Measurements from ENCODE around the gene LRP1B.
A peak's percentile ranks its signal among the peaks of the same experiment; 100 is the strongest.

LRP1B gene

GRCh38 chr2:141589314-141589713, 541.5 kb downstream of the LRP1B start:
- no peak overlapping the region for H3K27ac ChIP-seq
- TF ChIP-seq, protein P1, sequence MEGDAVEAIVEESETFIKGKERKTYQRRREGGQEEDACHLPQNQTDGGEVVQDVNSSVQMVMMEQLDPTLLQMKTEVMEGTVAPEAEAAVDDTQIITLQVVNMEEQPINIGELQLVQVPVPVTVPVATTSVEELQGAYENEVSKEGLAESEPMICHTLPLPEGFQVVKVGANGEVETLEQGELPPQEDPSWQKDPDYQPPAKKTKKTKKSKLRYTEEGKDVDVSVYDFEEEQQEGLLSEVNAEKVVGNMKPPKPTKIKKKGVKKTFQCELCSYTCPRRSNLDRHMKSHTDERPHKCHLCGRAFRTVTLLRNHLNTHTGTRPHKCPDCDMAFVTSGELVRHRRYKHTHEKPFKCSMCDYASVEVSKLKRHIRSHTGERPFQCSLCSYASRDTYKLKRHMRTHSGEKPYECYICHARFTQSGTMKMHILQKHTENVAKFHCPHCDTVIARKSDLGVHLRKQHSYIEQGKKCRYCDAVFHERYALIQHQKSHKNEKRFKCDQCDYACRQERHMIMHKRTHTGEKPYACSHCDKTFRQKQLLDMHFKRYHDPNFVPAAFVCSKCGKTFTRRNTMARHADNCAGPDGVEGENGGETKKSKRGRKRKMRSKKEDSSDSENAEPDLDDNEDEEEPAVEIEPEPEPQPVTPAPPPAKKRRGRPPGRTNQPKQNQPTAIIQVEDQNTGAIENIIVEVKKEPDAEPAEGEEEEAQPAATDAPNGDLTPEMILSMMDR (conservative IDR thresholded peaks at IDR 0.05): no peak

- no peak overlapping the region for H3K27ac ChIP-seq
- TF ChIP-seq, protein P1 (conservative IDR thresholded peaks at IDR 0.05): no peak
Measured at GRCh38 chr2:141586985-141587384, 543.8 kb downstream of the LRP1B start.

DNA sequence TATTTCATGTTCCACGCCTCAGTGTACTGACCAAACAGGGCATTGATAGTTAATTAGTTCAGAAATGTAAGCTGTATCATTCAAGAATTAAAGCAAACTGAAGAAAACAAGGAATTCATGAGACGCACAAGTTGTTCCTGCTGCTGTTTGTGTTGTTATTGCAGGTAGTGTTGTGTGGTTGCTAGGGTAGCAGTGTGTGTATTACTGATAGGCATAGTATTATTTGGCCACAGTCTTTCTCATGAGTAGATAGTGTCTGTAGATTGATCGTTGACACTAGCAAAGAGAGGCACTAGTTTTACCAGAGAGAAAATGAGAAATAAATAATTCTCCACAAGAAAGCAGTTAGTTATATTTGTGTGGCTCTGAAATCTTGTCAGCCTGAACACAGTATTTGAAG, 548.6 kb downstream of the LRP1B start:
- TF ChIP-seq, protein P1 (conservative IDR thresholded peaks at IDR 0.05): no peak
- peak overlapping the region; percentile 11; the same call in 1 of the 2 replicates for H3K27ac ChIP-seq

DNA sequence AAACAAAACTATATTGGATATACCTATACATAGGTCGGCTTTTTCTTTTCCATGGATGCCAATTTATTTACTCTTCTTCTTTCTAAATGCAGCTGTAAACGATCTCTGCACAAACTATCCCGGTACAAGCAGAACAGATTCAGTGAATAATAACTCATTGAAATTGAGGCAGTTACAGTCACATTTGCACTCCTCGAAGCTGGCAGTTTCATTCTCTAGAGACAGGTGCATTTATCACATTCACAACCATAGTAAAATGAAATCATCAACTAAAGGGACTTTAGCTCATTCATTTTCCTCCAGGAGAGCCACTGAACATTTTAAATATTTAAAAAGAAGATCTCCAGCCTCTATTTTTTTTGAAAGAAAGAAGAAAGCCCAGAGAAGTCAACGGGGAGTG, 551.7 kb downstream of the LRP1B start:
- TF ChIP-seq, protein P1 (conservative IDR thresholded peaks at IDR 0.05): no peak
- no peak overlapping the region for H3K27ac ChIP-seq

DNA sequence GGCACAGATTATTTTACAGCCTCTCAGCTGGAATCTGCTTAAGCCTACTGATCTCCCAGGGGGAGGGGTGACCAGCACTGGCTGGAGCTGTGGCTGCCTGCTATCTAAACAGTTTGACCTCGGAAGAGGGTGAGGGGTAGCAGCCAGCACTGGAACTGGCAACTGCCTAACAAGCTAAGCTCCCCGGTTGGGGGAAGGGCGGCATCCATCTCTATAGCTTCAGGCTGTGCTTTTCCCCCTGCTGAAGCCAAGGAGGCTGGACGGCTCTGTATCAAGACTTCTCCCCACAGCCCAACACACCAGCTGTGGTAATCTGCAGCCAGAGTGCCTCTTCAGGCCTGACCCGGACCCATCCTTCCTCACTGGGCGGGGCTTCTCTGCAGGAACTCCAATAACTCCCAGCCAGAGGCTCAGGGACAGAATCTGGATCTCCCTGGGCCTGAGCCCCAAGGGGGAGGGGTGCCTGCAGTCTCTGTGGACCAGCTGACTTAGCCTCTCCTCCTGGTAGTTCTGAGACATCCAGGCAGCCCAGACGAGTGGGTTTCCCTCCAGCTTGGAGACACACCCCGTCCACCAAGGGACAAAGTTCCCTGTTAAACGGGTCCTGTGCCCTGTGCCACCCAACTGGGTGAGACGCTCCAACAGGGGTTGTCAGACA, 560.2 kb downstream of the LRP1B start:
- TF ChIP-seq, protein P1 (conservative IDR thresholded peaks at IDR 0.05): no peak
- H3K27ac ChIP-seq: no peak overlapping the region

DNA sequence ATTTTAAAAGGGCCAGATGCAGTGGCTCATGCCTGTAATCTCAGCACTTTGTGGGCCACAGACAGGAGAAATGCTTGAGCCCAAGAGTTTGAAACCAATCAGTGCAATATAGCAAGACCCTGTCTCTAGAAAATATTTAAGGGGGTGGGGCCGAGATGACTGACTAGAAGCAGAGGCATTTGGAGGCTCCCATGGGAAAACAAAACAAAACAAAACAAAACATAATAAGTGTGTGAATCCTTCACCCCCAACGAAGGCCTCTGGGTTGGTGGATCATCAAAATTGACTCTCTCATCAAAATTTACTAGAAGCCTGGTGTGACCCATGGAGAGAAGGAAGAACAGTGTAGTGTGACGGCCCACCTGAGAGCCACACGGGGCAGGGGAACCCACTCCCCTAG, 560.9 kb downstream of the LRP1B start:
- H3K27ac ChIP-seq: no peak overlapping the region
- TF ChIP-seq, protein P1 (conservative IDR thresholded peaks at IDR 0.05): no peak

DNA sequence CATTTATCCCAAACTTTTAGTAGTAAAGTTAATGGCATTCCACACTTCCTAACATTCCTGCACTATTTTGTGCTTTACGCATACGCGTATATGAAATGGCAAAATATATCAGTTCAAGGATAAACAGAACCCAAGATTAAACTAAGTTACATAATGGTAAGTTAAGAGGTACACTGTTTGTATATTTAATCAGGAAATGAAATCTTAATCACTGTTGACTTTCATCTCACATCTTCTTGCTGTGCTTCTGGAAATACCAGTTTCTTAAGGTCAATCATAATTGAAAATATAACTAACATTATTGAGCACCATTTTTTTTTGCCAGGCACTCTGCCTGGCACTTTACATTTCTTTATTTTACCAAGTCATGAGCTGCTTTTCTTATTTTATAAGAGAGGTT, 565.2 kb downstream of the LRP1B start:
- H3K27ac ChIP-seq: peak overlapping the region; percentile 83
- TF ChIP-seq, protein P1 (conservative IDR thresholded peaks at IDR 0.05): no peak
